Endothelial cell (in vitro differentiated cells): Measurements from ENCODE around the gene AKIRIN1. TPM values are rescaled to one million over a fixed set of nuclear protein-coding genes. Genes with fewer than 3 reads are reported as not detected.
A peak's percentile ranks its signal among the peaks of the same experiment; 100 is the strongest.

Source experiments
- DNase-seq: peaks from one replicate; pipeline ENCODE4 v3.0.0; 2021; ENCODE audit warnings: low spot score
- H3K27ac Mint-ChIP-seq: one replicate; pipeline ENCODE4 v1.8.0; 2021; ENCODE audit warnings: mixed read lengths, inconsistent platforms; ENCODE audit not compliant: unreplicated experiment
- H3K27me3 Mint-ChIP-seq: one replicate; pipeline ENCODE4 v1.8.0; 2021; ENCODE audit warnings: mild to moderate bottlenecking, moderate library complexity, mixed read lengths, inconsistent platforms; ENCODE audit not compliant: unreplicated experiment
- H3K36me3 Mint-ChIP-seq: one replicate; pipeline ENCODE4 v1.8.0; 2021; ENCODE audit warnings: mild to moderate bottlenecking, low read depth, mixed read lengths, inconsistent platforms; ENCODE audit not compliant: unreplicated experiment
- H3K4me1 Mint-ChIP-seq: one replicate; pipeline ENCODE4 v1.8.0; 2021; ENCODE audit warnings: mild to moderate bottlenecking, mixed read lengths, inconsistent platforms; ENCODE audit not compliant: unreplicated experiment
- H3K4me3 Mint-ChIP-seq: one replicate; pipeline ENCODE4 v1.8.0; 2021; ENCODE audit warnings: mild to moderate bottlenecking, mixed read lengths, inconsistent platforms; ENCODE audit not compliant: unreplicated experiment
- H3K9me3 Mint-ChIP-seq: one replicate; pipeline ENCODE4 v1.8.0; 2021; ENCODE audit warnings: mixed read lengths, inconsistent platforms; ENCODE audit not compliant: unreplicated experiment
- total RNA-seq: library from RNA; stranded (reverse); fragmentation: NEBNext Ultra II Directional; extraction: Animal tissue kit (Norgen Biotek cat#: 25700); gene quantifications from one replicate; pipeline ENCODE4 v1.2.1, GENCODE V29; 2021; ENCODE audit not compliant: unreplicated experiment
- TF ChIP-seq, protein P1 (sequence below): fragments of 200-600 bp; sonication (generic); IDR thresholded peaks from one replicate; pipeline ENCODE4 v1.5.0; 2021; ENCODE audit warnings: antibody characterized with exemption; ENCODE audit not compliant: unreplicated experiment

Gene AKIRIN1
- total RNA-seq, 1 donor from 2014 or later = 81.3 TPM

DNA sequence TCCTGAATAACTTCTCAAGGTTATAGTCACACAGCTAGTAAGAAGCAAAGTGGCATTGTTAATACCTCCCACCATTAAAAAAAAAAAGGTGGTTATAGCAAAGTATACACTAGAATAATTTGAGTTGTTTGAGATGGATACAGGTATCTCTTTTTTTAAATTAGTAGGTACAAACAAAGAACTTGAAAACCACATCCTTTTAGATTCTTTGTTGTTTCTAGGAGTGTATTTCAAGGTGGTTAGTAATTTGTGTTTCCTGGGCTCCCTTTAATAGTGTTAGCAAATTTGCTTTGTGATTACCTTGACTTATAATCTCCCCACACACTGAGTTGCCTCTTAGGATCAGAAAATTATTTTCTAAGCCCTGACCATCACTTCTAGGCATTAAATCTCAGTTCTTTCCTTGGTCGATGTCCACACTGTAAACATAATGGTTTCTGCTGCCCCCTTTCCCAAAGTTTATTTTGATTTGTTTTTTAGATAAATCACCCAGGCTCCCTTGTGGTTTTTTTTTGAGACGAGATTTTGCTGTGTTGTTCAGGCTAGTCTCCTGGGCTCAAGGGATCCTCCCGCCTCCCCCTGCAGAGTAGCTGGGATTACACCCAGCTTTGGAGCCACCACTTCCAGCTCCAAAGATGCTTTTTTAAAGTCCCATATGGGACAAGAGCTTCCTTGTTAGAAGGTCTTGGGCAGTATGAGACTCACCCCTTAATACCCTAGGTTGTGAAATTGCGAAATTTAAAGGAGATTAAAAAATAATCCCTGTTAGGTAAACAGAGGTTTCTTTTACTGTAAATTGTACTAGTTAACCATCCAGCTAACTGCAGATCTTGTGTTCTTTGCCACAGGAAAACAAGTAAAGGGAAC, 6.2 kb downstream of the AKIRIN1 start:
- DNase-seq = no peak
- TF ChIP-seq, protein P1, sequence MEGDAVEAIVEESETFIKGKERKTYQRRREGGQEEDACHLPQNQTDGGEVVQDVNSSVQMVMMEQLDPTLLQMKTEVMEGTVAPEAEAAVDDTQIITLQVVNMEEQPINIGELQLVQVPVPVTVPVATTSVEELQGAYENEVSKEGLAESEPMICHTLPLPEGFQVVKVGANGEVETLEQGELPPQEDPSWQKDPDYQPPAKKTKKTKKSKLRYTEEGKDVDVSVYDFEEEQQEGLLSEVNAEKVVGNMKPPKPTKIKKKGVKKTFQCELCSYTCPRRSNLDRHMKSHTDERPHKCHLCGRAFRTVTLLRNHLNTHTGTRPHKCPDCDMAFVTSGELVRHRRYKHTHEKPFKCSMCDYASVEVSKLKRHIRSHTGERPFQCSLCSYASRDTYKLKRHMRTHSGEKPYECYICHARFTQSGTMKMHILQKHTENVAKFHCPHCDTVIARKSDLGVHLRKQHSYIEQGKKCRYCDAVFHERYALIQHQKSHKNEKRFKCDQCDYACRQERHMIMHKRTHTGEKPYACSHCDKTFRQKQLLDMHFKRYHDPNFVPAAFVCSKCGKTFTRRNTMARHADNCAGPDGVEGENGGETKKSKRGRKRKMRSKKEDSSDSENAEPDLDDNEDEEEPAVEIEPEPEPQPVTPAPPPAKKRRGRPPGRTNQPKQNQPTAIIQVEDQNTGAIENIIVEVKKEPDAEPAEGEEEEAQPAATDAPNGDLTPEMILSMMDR = no peak
- H3K27me3 Mint-ChIP-seq = peaks cover 3% of the 10 kb centered on the region
- H3K4me1 Mint-ChIP-seq = peaks cover 18% of the 10 kb centered on the region
- H3K36me3 Mint-ChIP-seq = peaks cover 39% of the 10 kb centered on the region
- H3K4me3 Mint-ChIP-seq = peak overlapping the region; percentile 56
- H3K27ac Mint-ChIP-seq = no peak overlapping the region
- H3K9me3 Mint-ChIP-seq = no peaks in the 10 kb centered on the region

DNA sequence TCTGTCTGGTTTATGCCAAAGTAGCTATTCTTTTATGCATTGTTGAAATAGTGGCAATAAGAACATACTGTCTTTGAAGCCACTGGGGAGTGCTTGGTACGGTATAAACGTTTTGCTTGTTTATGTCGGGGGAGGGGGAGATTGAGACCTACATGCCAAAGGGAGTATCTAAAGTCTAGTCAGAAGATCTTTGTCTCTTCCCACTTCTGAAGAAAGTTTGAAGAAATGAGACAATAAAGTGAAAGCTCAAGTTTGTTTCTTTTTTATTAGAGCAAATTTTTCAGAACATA, 6.8 kb downstream of the AKIRIN1 start:
- Mint-ChIP-seq H3K36me3 (peaks cover 43% of the 10 kb centered on the region), H3K9me3 (no peaks in the 10 kb centered on the region), H3K4me3 (peak overlapping the region; percentile 56), H3K27me3 (no peaks in the 10 kb centered on the region), H3K4me1 (peaks cover 12% of the 10 kb centered on the region), H3K27ac (no peak overlapping the region)
- no peak for DNase-seq
- TF ChIP-seq, protein P1 = no peak

DNA sequence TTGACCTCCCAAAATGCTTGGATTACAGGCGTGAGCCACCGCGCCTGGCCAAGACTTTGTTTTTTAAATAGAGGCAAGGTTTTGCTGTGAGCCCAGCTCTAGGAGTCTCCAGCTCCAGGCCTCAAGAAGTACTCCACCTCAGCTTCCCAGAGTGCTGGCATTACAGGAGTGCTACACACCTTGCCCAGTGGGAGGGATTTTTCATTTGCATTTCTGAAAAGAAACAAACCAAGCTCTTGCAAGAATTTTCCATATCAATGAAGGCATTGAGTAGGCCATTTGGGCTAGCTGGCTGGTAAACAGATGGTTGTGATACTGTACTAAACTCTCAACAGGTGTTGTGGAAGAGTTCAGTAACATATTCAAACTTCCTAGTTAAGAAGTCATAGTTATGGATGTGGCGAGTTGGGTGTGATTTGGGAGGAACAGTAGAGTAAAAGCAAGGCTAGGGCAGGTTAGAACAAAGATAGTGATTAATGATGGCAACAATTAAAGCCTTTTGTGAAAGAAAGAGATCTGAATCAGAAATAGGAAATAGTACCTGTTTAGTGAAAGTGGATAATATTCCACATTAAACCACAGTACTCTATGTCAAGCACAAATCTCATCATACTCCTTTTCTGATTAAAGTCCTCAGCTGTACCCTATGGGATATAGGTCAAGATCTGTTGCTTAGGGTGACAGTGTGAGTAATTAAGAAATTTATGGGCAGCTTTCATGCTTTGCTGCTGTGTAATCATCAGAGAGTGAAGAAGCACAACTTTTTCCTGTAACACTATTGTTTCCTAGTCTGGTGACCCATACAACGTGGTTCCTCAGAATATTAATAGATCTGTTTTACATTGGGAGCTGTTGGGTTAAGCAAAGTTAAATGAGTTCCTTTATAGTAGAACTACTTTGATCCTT, 10.7 kb downstream of the AKIRIN1 start:
- peaks cover 49% of the 10 kb centered on the region for H3K36me3 Mint-ChIP-seq
- no peak for DNase-seq
- TF ChIP-seq, protein P1 = no peak
- no peak overlapping the region for H3K27ac Mint-ChIP-seq
- H3K9me3 Mint-ChIP-seq = no peaks in the 10 kb centered on the region
- no peaks in the 10 kb centered on the region for H3K27me3 Mint-ChIP-seq
- H3K4me1 Mint-ChIP-seq = peaks cover 4% of the 10 kb centered on the region
- H3K4me3 Mint-ChIP-seq = no peak overlapping the region

DNA sequence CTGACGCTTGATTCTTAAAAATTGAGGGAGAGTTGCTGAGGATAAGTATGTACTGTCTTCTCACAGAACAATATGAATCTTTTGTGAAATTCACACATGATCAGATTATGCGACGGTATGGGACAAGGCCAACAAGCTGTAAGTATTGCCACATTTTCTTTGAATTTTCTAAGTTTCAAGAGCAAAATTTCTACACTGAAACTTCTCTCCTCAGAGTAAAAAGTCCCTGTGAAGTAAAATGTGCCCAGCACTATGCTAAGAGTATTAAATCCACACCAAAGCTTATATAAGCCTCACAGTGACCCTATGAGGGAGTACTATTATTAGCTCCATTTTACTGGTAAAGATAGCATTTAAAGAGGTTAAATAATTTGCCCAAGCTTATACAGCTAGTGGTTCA, 12.2 kb downstream of the AKIRIN1 start:
- TF ChIP-seq, protein P1 = no peak
- no peak overlapping the region for H3K27ac Mint-ChIP-seq
- H3K27me3 Mint-ChIP-seq = no peaks in the 10 kb centered on the region
- no peak for DNase-seq
- no peaks in the 10 kb centered on the region for H3K4me1 Mint-ChIP-seq
- H3K4me3 Mint-ChIP-seq = no peak overlapping the region
- H3K9me3 Mint-ChIP-seq = no peaks in the 10 kb centered on the region
- H3K36me3 Mint-ChIP-seq = peaks cover 41% of the 10 kb centered on the region
